GM10248 (cell line): ENCODE results near the gene IFT57.

ENCODE experiments used
- CTCF ChIA-PET: fragments of 300-600 bp; sonication (Branson Sonifier 250); formaldehyde crosslinking; extraction: SDS; loops from one replicate; lab custom pipeline; 2021; ENCODE audit warnings: antibody characterized with exemption; lab: Yijun Ruan, JAX
- POLR2A ChIA-PET: fragments of 350-650 bp; sonication (Branson Sonifier 250); formaldehyde crosslinking; extraction: SDS; loops from one replicate; lab custom pipeline; 2020; ENCODE audit warnings: antibody characterized with exemption; lab: Yijun Ruan, JAX
- DNase-seq: peaks from one replicate; pipeline ENCODE4 v3.0.0; 2012; ENCODE audit errors: extremely low spot score
- TF ChIP-seq, protein P1 (sequence below): IDR thresholded peaks from 2 replicates; pipeline ENCODE4 v1.5.1; 2012; ENCODE audit warnings: mild to moderate bottlenecking, low read depth; ENCODE audit errors: extremely low read depth, missing control alignments, control extremely low read depth

IFT57 gene

DNA sequence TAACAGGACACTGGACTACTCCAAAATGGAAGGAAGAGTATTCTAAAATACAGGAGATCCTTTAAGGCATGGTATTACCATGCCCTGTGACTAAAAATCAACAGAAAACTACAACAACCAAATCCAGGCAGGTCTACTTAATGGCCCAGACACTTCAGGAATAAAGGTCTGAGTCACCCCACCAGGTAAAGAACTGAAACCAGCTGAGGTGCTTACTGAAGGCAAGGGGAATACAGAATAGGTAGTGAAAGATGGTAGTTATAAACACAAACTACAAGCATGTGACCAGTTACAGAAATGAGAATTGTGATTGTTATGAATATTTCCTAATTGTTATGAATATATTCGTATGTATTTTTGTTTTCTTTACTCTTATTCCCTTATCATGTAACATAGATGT lies 13.4 kb downstream of the IFT57 start:
- TF ChIP-seq, protein P1, sequence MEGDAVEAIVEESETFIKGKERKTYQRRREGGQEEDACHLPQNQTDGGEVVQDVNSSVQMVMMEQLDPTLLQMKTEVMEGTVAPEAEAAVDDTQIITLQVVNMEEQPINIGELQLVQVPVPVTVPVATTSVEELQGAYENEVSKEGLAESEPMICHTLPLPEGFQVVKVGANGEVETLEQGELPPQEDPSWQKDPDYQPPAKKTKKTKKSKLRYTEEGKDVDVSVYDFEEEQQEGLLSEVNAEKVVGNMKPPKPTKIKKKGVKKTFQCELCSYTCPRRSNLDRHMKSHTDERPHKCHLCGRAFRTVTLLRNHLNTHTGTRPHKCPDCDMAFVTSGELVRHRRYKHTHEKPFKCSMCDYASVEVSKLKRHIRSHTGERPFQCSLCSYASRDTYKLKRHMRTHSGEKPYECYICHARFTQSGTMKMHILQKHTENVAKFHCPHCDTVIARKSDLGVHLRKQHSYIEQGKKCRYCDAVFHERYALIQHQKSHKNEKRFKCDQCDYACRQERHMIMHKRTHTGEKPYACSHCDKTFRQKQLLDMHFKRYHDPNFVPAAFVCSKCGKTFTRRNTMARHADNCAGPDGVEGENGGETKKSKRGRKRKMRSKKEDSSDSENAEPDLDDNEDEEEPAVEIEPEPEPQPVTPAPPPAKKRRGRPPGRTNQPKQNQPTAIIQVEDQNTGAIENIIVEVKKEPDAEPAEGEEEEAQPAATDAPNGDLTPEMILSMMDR = no peak
- CTCF ChIA-PET = no interaction called here
- POLR2A ChIA-PET = no interaction called here
- no peak for DNase-seq

DNA sequence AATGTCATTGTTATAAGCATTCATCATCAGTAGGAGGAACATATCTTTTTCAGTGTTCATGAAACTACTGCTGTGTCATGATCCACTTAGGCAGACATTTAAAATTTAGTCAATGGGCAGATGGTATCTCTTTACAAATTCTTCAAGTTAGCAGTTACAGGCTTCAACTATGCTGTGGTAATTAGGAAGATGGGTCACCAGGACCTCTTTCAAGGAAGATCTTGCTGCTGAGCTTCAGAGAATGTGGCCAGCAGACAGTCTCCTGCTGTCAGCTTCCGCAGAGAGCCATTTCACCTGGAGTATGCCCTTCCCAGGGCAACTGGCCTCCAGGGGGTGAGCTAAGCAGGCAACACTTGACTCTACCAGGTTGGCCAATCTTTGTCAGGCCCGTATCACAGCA lies 19.4 kb downstream of the IFT57 start:
- TF ChIP-seq, protein P1 = no peak
- no peak for DNase-seq
- CTCF ChIA-PET = interaction anchor here (1.0 to 1.2 kb wide), 2 partner anchors 10 to 276 kb away, joined by 3 read pairs; no protein-coding TSS in a partner anchor
- POLR2A ChIA-PET = no interaction called here

DNA sequence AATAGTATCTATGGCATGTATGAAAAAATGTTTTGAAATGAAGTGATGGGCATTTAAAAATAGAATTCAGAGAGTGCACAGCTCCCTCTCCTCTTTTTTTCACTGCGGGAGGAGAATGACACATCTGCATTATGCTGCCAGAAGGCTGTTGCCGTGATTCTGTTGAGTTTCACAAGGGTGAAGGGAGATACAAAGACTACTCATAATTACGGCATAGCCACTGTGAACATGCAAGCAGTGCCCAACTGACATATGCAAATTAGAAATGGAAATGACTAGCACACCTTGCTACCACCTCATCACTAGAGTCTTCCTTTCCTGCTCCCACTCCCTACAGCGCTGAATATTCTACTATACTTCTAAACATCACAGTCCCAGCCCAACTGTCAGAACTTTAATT lies 20.1 kb downstream of the IFT57 start:
- TF ChIP-seq, protein P1 = no peak
- no peak for DNase-seq
- CTCF ChIA-PET = interaction anchor here (1.0 to 1.5 kb wide), 3 partner anchors 9 to 275 kb away, joined by 3 read pairs; no protein-coding TSS in a partner anchor
- POLR2A ChIA-PET = no interaction called here

DNA sequence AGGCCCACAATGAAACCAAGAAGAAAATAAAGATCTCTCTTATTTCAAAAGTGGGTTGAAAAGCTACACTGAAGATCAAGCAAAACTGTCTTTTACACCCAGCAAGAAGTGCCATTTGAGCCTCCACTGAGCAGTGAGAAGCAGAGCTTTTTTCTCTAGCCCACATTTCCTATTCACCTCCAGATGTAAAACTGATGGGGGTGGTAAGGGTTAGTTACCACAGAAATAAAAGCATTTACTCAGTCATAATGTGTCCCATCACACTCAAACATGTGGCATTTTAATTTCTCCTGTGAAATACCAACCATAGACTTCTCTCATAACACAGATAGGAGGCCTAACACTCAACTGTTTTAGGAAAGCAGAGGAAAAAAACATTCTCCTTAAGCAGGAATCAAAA lies 21.0 kb downstream of the IFT57 start:
- TF ChIP-seq, protein P1 = no peak
- ChIA-PET CTCF (interaction anchor here (1.5 kb wide), 1 partner anchor 184 kb away, joined by 3 read pairs; no protein-coding TSS in a partner anchor), POLR2A (no interaction called here)
- no peak for DNase-seq

DNA sequence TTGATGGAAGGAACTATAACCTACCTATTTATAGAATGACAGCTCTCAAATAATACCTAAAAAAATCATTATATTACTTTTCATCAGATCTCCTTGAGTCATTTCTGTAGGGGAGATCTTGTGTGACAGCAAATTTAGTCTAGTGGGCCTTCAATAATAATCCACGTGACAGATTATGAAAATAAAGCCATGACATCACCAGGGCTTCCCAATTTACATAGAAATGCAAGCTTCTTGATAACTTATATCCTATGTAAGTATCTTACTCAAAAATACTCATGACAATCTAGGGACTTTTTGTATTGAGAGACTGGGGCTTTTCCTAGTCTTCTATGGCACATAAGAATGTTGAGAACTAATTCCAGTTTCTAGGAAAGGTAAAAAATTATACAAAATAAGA lies 21.6 kb downstream of the IFT57 start:
- no peak for DNase-seq
- POLR2A ChIA-PET = no interaction called here
- CTCF ChIA-PET = interaction anchor here (1.3 to 1.5 kb wide), 3 partner anchors 11 to 185 kb away, joined by 3 to 4 read pairs (median 3); no protein-coding TSS in a partner anchor
- TF ChIP-seq, protein P1 = no peak

DNA sequence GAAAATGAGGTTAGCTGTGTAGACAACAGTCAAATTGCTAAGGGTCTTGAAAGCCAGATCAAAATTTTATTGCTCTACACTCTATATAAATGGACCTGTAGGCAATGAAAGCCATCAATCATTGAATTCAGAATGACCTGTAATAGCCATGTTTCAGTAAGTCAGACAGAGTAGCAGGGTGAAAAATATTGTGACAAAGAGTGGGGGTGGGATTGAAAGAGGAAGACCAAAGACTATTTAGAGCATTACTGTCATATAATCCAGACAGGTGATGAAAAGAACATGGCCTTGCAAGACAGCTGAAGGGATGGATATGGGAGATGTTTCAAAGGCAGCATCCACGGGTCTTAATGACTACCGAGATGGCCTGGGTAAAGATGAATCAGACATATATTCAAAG lies 22.2 kb downstream of the IFT57 start:
- CTCF ChIA-PET = interaction anchor here (1.3 to 1.5 kb wide), 2 partner anchors 11 to 22 kb away, joined by 3 to 4 read pairs; no protein-coding TSS in a partner anchor
- TF ChIP-seq, protein P1 = no peak
- DNase-seq = no peak
- POLR2A ChIA-PET = no interaction called here

DNA sequence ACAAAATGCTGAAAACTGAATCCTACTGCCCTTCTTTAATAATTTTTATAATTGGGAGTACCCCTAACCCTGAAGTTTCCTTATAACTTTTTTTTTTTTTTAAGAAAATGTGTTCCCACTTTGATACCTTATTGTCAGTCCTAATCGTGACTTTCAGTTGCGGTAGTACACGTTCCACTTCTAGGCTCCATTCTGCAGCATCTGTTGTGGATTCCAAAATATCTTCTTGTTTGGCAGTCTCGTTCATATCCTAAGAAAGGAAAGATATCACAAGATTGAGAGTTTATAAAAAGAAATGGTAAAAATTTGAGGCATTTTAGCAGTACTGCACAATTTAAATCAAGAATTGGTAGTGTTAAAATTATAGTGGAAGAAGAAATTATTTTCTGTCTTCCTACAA lies 30.8 kb downstream of the IFT57 start:
- CTCF ChIA-PET = no interaction called here
- TF ChIP-seq, protein P1 = no peak
- POLR2A ChIA-PET = no interaction called here
- no peak for DNase-seq
